Rectal smooth muscle tissue (tissue), 1 donor: Measurements from ENCODE around the gene METTL16.
"Not testable (repeated sequence)": the region's sequence is repeated elsewhere in the genome, so short reads cannot be mapped to it uniquely, and the experiment has no call there.

Experiments
- H3K27ac ChIP-seq: one replicate; pipeline ENCODE4 v1.7.0; 2013; ENCODE audit warnings: low read depth, low read length, inconsistent platforms
- H3K27me3 ChIP-seq: one replicate; pipeline ENCODE4 v1.7.0; 2013; ENCODE audit warnings: low read length; ENCODE audit not compliant: control insufficient read depth, insufficient read depth
- H3K36me3 ChIP-seq: one replicate; pipeline ENCODE4 v1.7.0; 2013; ENCODE audit warnings: low read length; ENCODE audit not compliant: control insufficient read depth, insufficient read depth
- H3K4me1 ChIP-seq: one replicate; pipeline ENCODE4 v1.7.0; 2013; ENCODE audit warnings: low read length; ENCODE audit not compliant: control insufficient read depth, insufficient read depth
- H3K4me3 ChIP-seq: one replicate; pipeline ENCODE4 v1.7.0; 2013; ENCODE audit warnings: low read length
- H3K9ac ChIP-seq: one replicate; pipeline ENCODE4 v1.7.0; 2013; ENCODE audit warnings: low read length

The METTL16 gene

GRCh38 chr17:2466931-2467330, 44.8 kb downstream of the METTL16 start:
- H3K36me3 ChIP-seq: peaks cover 11% of the 10 kb centered on the region
- no peaks in the 10 kb centered on the region for H3K4me1 ChIP-seq
- no peak overlapping the region for H3K4me3 ChIP-seq
- no peak overlapping the region for H3K27ac ChIP-seq
- no peaks in the 10 kb centered on the region for H3K27me3 ChIP-seq
- no peak overlapping the region for H3K9ac ChIP-seq

DNA sequence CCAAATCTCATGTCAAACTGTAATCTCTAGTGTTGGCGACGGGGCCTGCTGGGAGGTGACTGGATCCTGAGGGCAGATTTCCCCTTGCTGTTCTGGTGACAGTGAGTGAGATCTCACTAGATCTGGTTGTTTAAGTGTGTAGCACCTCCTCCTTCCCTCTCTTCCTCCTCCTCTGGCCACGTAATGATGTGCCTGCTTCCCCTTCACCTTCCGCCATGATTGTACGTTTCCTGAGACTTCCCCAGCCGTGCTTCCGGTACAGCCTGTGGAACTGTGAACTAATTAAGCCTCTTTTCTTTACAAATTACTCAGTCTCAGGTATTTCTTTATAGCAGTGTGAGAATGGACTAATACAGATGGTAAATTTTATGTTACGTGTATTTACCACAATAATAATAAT, 49.2 kb downstream of the METTL16 start:
- Histone ChIP-seq H3K9ac (no peak overlapping the region), H3K4me1 (peaks cover 8% of the 10 kb centered on the region), H3K27me3 (no peaks in the 10 kb centered on the region), H3K36me3 (peaks cover 4% of the 10 kb centered on the region), H3K4me3 (no peak overlapping the region), H3K27ac (no peak overlapping the region)

DNA sequence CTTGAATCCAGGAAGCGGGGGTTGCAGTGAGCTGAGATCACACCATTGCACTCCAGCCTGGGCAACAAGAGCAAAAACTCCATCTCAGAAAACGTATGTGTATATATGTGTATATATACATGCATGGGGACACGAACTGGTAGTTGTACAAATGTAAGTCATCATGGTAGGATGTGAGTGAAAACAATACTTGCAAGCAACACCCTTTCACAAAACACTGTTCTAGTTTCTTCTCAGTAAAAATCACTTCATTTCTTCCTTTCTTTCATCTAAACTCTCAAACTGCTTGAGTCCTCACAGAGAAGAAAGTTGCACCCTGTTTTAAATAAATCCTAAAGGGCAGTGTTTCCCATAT, 51.8 kb downstream of the METTL16 start:
- peaks cover 4% of the 10 kb centered on the region for H3K36me3 ChIP-seq

DNA sequence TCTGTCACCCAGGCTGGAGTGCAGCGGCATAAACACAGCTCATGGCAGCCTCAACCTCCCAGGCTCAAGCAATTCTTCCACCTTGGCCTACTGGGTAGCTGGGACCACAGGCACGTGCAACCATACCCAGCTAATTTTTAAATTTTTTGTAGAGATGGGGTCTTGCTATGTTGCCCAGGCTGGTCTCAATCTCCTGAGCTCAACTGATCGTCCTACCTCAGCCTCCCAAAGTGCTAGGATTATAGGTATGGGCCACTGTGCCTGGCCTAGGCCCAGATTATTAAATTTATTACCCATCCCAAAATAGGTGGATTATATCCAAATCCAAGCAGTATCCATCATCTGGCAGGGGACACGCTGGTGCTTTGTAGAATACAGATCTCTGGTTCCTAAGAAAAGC, 53.8 kb downstream of the METTL16 start:
- Histone ChIP-seq H3K9ac (no peak overlapping the region), H3K36me3 (peaks cover 4% of the 10 kb centered on the region), H3K27me3 (no peaks in the 10 kb centered on the region), H3K4me1 (peaks cover 8% of the 10 kb centered on the region), H3K4me3 (no peak overlapping the region), H3K27ac (no peak overlapping the region)

More for the DNA sequence above, 51.8 kb downstream of the METTL16 start:
- Histone ChIP-seq H3K27me3 (no peaks in the 10 kb centered on the region), H3K9ac (no peak overlapping the region), H3K4me3 (no peak overlapping the region), H3K4me1 (peaks cover 8% of the 10 kb centered on the region), H3K27ac (peak overlapping the region; percentile 51)

GRCh38 chr17:2456475-2456874, 55.2 kb downstream of the METTL16 start:
- Histone ChIP-seq H3K27me3 (no peaks in the 10 kb centered on the region), H3K9ac (no peak overlapping the region), H3K36me3 (no peaks in the 10 kb centered on the region), H3K4me3 (no peak overlapping the region), H3K27ac (no peak overlapping the region), H3K4me1 (peaks cover 8% of the 10 kb centered on the region)

DNA sequence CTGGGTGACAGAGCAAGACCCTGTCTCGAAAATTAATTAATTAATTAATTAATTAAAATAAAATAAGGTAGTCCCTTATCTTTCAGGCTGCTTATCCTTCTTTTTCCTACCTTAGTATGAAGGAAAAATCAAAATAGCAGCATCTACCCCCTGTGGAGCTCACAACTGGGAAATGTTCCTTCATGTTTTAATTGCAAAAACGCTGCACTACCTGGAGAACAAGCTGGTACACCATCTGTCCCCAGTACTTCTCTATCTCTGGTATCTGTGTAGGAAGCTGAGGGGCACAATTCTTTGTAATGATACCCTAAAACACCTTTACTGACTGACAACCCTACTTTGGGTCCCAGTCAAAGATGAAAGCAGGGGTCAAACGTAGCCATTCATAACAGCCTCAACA, 55.7 kb downstream of the METTL16 start:
- Histone ChIP-seq H3K27me3 (no peaks in the 10 kb centered on the region), H3K27ac (no peak overlapping the region), H3K9ac (no peak overlapping the region), H3K36me3 (no peaks in the 10 kb centered on the region), H3K4me3 (no peak overlapping the region), H3K4me1 (peaks cover 8% of the 10 kb centered on the region)

DNA sequence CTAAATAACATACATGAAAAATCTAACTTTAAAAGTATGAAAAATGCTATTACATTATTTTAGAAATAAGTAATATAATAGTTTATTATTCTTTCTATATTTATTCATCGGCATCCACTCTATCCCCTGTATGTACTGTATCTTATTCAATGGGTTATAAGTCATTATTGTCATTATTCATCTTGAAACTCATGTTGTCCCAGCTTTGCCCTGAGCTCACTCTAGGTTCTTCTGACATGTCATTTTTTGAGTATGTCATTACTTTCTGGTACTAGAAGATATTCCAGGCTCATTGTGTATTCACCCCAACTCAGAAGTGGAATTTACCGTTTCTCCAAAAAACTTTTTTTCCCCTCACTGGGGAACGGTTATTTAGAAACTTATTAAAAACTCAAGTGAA, 57.8 kb downstream of the METTL16 start:
- Histone ChIP-seq H3K4me1 (no peaks in the 10 kb centered on the region), H3K27ac (no peak overlapping the region), H3K4me3 (no peak overlapping the region), H3K27me3 (no peaks in the 10 kb centered on the region), H3K36me3 (no peaks in the 10 kb centered on the region), H3K9ac (no peak overlapping the region)

- H3K4me3 ChIP-seq: no peak overlapping the region
- H3K9ac ChIP-seq: no peak overlapping the region
- no peaks in the 10 kb centered on the region for H3K36me3 ChIP-seq
- H3K4me1 ChIP-seq: no peaks in the 10 kb centered on the region
- no peak overlapping the region for H3K27ac ChIP-seq
- H3K27me3 ChIP-seq: no peaks in the 10 kb centered on the region
Measured at GRCh38 chr17:2453325-2453724, 58.4 kb downstream of the METTL16 start.

DNA sequence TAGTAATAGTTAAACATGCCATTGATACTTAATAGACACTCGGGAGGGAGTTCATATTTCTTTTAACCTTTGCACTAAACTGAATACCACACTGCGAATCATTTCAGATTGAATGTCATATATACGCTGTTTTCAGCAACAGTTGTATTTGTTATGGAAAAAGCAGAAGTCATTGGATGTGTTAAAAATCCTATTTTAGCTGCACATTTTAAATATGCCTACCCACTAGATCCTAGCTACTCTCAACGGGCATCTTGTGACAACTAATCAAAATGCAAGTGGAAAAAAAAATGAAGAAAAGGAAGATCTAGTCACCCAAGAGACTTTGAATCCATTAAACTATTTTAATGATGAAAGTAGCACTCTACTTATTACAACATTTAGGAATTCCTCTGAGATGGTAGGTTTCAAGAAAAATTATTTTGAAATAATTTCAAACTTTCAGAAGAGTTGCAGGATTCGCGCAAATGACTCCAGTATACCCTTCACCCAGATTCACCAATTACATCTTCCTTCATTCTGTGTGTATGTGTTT, 59.4 kb downstream of the METTL16 start:
- H3K4me3 ChIP-seq: no peak overlapping the region
- H3K36me3 ChIP-seq: no peaks in the 10 kb centered on the region
- no peaks in the 10 kb centered on the region for H3K4me1 ChIP-seq
- no peak overlapping the region for H3K27ac ChIP-seq
- no peak overlapping the region for H3K9ac ChIP-seq
- H3K27me3 ChIP-seq: no peaks in the 10 kb centered on the region

DNA sequence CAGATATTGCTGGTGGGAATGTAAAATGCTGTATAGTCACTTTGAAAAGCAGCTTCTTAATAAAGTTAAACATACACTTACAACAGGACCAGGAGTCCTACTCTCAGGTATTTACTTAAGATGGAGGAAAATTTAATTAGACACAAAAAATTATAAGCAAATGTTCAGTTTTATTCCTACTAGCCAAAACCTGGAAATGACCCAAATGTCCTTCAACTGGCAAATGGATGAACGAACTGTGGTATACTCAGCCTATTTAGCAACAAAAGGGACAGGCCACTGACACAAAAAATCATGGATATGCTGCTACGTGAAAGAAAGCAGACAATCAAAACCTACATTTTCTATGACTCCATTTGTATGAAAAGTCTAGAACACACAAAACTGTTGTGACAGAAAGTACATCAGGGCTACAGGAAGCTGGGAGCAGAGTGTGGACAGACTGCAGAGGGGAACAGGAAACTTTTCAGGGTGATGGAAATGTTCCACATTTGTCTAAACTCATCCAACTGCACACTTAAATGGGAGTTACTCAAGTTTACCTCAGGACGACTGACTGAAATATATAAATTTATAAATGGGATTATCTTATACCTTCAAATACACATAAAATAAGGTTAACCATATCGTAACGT, 61.6 kb downstream of the METTL16 start:
- Histone ChIP-seq H3K4me3 (no peak overlapping the region), H3K9ac (no peak overlapping the region), H3K36me3 (no peaks in the 10 kb centered on the region), H3K27me3 (no peaks in the 10 kb centered on the region), H3K27ac (no peak overlapping the region), H3K4me1 (no peaks in the 10 kb centered on the region)

GRCh38 chr17:2449486-2449885, 62.2 kb downstream of the METTL16 start:
- Histone ChIP-seq H3K27ac (no peak overlapping the region), H3K4me3 (no peak overlapping the region), H3K27me3 (no peaks in the 10 kb centered on the region), H3K36me3 (no peaks in the 10 kb centered on the region), H3K9ac (no peak overlapping the region), H3K4me1 (no peaks in the 10 kb centered on the region)

GRCh38 chr17:2447479-2447878, 64.2 kb downstream of the METTL16 start:
- H3K4me1 ChIP-seq, H3K27ac ChIP-seq, H3K27me3 ChIP-seq, H3K4me3 ChIP-seq, H3K9ac ChIP-seq, H3K36me3 ChIP-seq: not testable (repeated sequence)

DNA sequence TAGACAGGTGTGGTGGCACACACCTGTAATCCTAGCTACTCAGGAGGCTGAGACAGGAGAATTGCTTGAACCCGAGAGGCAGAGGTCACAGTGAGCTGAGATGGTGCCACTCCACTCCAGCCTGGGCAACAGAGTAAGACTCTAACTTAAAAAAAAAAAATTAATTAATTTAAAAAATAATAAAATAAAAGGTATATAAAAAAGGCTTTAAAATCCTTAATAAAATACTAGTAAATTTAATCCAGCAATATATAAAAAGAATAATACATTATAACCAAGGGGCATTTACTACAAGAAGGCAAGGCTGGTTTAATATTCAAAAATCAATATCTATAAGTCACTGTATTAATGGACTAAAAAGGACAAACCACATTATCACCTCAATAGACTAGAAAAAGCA, 66.0 kb downstream of the METTL16 start:
- Histone ChIP-seq H3K27ac (no peak overlapping the region), H3K4me3 (no peak overlapping the region), H3K4me1 (no peaks in the 10 kb centered on the region), H3K27me3 (no peaks in the 10 kb centered on the region), H3K36me3 (peaks cover 4% of the 10 kb centered on the region), H3K9ac (no peak overlapping the region)
